OCI-LY7 (cell line): ENCODE data around the gene ACCSL.

Experiments
- EZH2phosphoT487 ChIP-seq: fragments of 200-600 bp; sonication (generic); IDR thresholded peaks from 2 replicates; pipeline ENCODE4 v1.6.1; 2018; ENCODE audit warnings: low read depth, borderline replicate concordance, mild to moderate bottlenecking, mixed run types, antibody characterized with exemption, low read length, moderate library complexity, mixed read lengths
- TF ChIP-seq, protein P1 (sequence below): fragments of 200-600 bp; sonication (generic); conservative IDR thresholded peaks from 2 replicates; pipeline ENCODE4 v1.5.1; 2014; ENCODE audit warnings: mild to moderate bottlenecking, antibody characterized with exemption, low read length, moderate library complexity, mixed read lengths

- TF ChIP-seq, protein P1, sequence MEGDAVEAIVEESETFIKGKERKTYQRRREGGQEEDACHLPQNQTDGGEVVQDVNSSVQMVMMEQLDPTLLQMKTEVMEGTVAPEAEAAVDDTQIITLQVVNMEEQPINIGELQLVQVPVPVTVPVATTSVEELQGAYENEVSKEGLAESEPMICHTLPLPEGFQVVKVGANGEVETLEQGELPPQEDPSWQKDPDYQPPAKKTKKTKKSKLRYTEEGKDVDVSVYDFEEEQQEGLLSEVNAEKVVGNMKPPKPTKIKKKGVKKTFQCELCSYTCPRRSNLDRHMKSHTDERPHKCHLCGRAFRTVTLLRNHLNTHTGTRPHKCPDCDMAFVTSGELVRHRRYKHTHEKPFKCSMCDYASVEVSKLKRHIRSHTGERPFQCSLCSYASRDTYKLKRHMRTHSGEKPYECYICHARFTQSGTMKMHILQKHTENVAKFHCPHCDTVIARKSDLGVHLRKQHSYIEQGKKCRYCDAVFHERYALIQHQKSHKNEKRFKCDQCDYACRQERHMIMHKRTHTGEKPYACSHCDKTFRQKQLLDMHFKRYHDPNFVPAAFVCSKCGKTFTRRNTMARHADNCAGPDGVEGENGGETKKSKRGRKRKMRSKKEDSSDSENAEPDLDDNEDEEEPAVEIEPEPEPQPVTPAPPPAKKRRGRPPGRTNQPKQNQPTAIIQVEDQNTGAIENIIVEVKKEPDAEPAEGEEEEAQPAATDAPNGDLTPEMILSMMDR = no peak
- no peak for TF ChIP-seq EZH2phosphoT487
Observed at GRCh38 chr11:44000731-44001130, 47.0 kb upstream of the ACCSL start.
